CD4-positive, CD25-positive, alpha-beta regulatory T cell (primary cell): ENCODE measurements around the gene PARP8. TPM values are rescaled to one million over a fixed set of nuclear protein-coding genes. Genes with fewer than 3 reads are reported as not detected.
"Not testable (repeated sequence)": the region's sequence is repeated elsewhere in the genome, so short reads cannot be mapped to it uniquely, and the experiment has no call there.

Experiments
- ATAC-seq, 2 donors: fragments of 150-1000 bp; cut with Tn5 transposase; one replicate each; pipeline ENCODE4 v1.10.0; 2021; ENCODE audit warnings: low read depth in 2 of 2, moderate number of reproducible peaks in 2 of 2, moderate library complexity in 1 of 2
- DNase-seq, 3 donors: peaks; one replicate each; pipeline versions ENCODE4 v3.0.0 to v3.0.0-alpha.2; 2012 to 2022; ENCODE audit warnings: mixed read lengths in 1 of 3
- H3K27ac ChIP-seq: one replicate; pipeline ENCODE4 v1.7.0; 2013; ENCODE audit warnings: mild to moderate bottlenecking, low read length; ENCODE audit not compliant: insufficient read depth, poor library complexity, severe bottlenecking
- H3K27me3 ChIP-seq: one replicate; pipeline ENCODE4 v1.7.0; 2013; ENCODE audit warnings: low read length; ENCODE audit not compliant: control insufficient read depth, insufficient read depth
- H3K36me3 ChIP-seq: one replicate; pipeline ENCODE4 v1.7.0; 2013; ENCODE audit warnings: mild to moderate bottlenecking, low read length, moderate library complexity; ENCODE audit not compliant: control insufficient read depth, insufficient read depth
- H3K4me1 ChIP-seq: 2 replicates; pipeline ENCODE4 v1.7.0; 2013; ENCODE audit warnings: mild to moderate bottlenecking, low read length; ENCODE audit not compliant: insufficient read depth, control insufficient read depth, poor library complexity, severe bottlenecking
- H3K4me3 ChIP-seq: one replicate; pipeline ENCODE4 v1.7.0; 2013; ENCODE audit warnings: low read depth, mild to moderate bottlenecking, low read length, moderate library complexity
- H3K9me3 ChIP-seq, 2 experiments: 1 replicate in 1 of 2; 2 replicates in 1 of 2; pipeline ENCODE4 v1.7.0; 2013; ENCODE audit warnings: low read length in 2 of 2, mild to moderate bottlenecking in 1 of 2, moderate library complexity in 1 of 2; ENCODE audit not compliant: control insufficient read depth in 2 of 2
- H3K27ac Mint-ChIP-seq, 3 donors: one replicate each; pipeline ENCODE4 v1.8.0; 2020 to 2022; ENCODE audit warnings: mild to moderate bottlenecking in 3 of 3, mixed read lengths in 3 of 3, moderate library complexity in 2 of 3
- H3K27me3 Mint-ChIP-seq: one replicate; pipeline ENCODE4 v1.8.0; 2022; ENCODE audit warnings: mild to moderate bottlenecking, mixed read lengths
- H3K36me3 Mint-ChIP-seq: one replicate; pipeline ENCODE4 v1.8.0; 2020; ENCODE audit warnings: mixed read lengths
- H3K4me1 Mint-ChIP-seq, 4 donors: one replicate each; pipeline ENCODE4 v1.8.0; 2020 to 2022; ENCODE audit warnings: mixed read lengths in 4 of 4, mild to moderate bottlenecking in 1 of 4
- H3K4me3 Mint-ChIP-seq, 4 donors: one replicate each; pipeline ENCODE4 v1.8.0; 2020 to 2022; ENCODE audit warnings: mild to moderate bottlenecking in 4 of 4, mixed read lengths in 4 of 4, moderate library complexity in 3 of 4
- H3K9me3 Mint-ChIP-seq, 7 donors: one replicate each; pipeline ENCODE4 v1.8.0; 2020 to 2022; ENCODE audit warnings: mixed read lengths in 7 of 7, mild to moderate bottlenecking in 3 of 7, moderate library complexity in 2 of 7
- polyA plus RNA-seq, 4 donors: library from polyadenylated mRNA; unstranded; fragments of 300-500 nt; fragmentation: Illumina TruSeq; gene quantifications; one replicate each; pipeline ENCODE4 v1.2.3, GENCODE V29; 2021
- total RNA-seq: library from RNA; stranded (reverse); gene quantifications from one replicate; pipeline ENCODE4 v1.2.3, GENCODE V29; 2022

The PARP8 gene
- total and polyA plus RNA-seq, 5 donors from 2014 or later, result 45.0 to 217 (median 56.0) TPM

- no peak for ATAC-seq
- Histone ChIP-seq H3K4me1 (peaks cover 13% of the 10 kb centered on the region), H3K27ac (no peak overlapping the region), H3K36me3 (peaks cover under 1% of the 10 kb centered on the region), H3K4me3 (no peak overlapping the region), H3K27me3 (no peaks in the 10 kb centered on the region), H3K9me3 (no peaks in the 10 kb centered on the region)
- no peak for DNase-seq
- peaks cover 26 to 62% (median 50%) of the 10 kb centered on the region in 4 donors for H3K4me1 Mint-ChIP-seq
- no peak overlapping the region for H3K27ac Mint-ChIP-seq
- peaks cover 37% of the 10 kb centered on the region for H3K36me3 Mint-ChIP-seq
- no peaks in the 10 kb centered on the region for H3K27me3 Mint-ChIP-seq
- H3K9me3 Mint-ChIP-seq, result peaks cover 0 to 13% (median 0%) of the 10 kb centered on the region in 7 donors
- no peak overlapping the region for H3K4me3 Mint-ChIP-seq
Measured at GRCh38 chr5:50684721-50685120, 18.3 kb downstream of the PARP8 start.

DNA sequence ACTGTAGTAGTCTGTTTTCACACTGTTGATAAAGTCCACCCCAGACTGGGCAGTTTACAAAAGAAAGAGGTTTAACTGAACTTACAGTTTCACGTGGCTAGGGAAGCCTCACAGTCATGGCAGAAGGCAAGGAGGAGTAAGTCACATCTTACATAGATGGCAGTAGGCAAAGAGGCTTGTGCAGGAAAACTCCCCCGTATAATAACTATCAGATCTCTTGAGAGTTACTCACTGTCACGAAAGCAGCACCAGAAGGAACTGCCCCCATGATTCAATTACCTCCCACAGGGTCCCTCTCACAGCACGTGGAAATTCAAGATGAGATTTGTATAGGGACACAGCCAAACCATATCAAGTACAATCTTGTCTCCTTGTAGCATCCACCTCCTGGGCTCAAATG, 21.1 kb downstream of the PARP8 start:
- Mint-ChIP-seq H3K4me1 (peaks cover 4 to 42% (median 28%) of the 10 kb centered on the region in 4 donors), H3K27ac (peak overlapping the region in 2 of 3 donors; percentile 26 to 61), H3K36me3 (peaks cover 37% of the 10 kb centered on the region), H3K9me3 (peaks cover 0 to 13% (median 0%) of the 10 kb centered on the region in 7 donors), H3K4me3 (no peak overlapping the region), H3K27me3 (no peaks in the 10 kb centered on the region)
- H3K4me3 ChIP-seq, result no peak overlapping the region
- H3K27ac ChIP-seq, result no peak overlapping the region
- peaks cover 8% of the 10 kb centered on the region for H3K4me1 ChIP-seq
- DNase-seq (no peak), ATAC-seq (no peak)
- H3K36me3 ChIP-seq, result peaks cover 10% of the 10 kb centered on the region
- H3K9me3 ChIP-seq, result no peaks in the 10 kb centered on the region
- no peaks in the 10 kb centered on the region for H3K27me3 ChIP-seq

DNA sequence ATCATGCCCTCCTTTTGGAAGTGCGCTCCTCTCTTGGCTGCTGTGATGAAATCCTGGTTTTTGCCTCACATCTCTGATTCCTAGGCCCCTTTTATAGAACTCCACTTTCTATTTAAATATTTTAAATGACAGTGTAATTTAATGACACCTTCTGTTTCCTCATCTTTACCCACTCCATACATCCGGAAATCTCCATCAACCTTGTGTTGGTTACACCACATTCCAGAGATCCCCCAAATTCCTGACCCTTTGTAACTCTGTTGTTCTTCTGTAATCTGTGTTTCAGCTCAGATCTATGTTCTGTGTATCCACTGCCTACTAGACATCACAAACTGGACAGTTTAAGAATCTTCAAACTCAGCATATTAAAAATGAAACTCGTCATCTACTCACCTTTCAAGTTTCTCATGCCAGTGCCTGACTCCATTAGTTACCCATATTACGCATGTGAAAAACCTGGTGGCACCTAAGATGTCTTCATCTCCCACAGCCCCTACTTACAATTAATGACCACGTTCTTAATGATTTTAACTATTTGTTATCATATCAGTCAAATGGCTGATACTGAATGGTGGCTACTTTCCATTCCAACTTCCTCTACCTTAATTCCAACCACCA, 25.1 kb downstream of the PARP8 start:
- H3K27ac ChIP-seq, result no peak overlapping the region
- no peak overlapping the region for H3K4me3 Mint-ChIP-seq
- H3K27me3 Mint-ChIP-seq, result no peaks in the 10 kb centered on the region
- DNase-seq (no peak), ATAC-seq (no peak)
- H3K36me3 ChIP-seq, result peaks cover 10% of the 10 kb centered on the region
- no peaks in the 10 kb centered on the region for H3K27me3 ChIP-seq
- H3K9me3 Mint-ChIP-seq, result peaks cover 0 to 1% (median 0%) of the 10 kb centered on the region in 7 donors
- H3K36me3 Mint-ChIP-seq, result peaks cover 22% of the 10 kb centered on the region
- no peak overlapping the region for H3K27ac Mint-ChIP-seq
- peaks cover 7% of the 10 kb centered on the region for H3K4me1 ChIP-seq
- H3K4me1 Mint-ChIP-seq, result peaks cover 13 to 48% (median 29%) of the 10 kb centered on the region in 4 donors
- no peaks in the 10 kb centered on the region for H3K9me3 ChIP-seq
- H3K4me3 ChIP-seq, result no peak overlapping the region

DNA sequence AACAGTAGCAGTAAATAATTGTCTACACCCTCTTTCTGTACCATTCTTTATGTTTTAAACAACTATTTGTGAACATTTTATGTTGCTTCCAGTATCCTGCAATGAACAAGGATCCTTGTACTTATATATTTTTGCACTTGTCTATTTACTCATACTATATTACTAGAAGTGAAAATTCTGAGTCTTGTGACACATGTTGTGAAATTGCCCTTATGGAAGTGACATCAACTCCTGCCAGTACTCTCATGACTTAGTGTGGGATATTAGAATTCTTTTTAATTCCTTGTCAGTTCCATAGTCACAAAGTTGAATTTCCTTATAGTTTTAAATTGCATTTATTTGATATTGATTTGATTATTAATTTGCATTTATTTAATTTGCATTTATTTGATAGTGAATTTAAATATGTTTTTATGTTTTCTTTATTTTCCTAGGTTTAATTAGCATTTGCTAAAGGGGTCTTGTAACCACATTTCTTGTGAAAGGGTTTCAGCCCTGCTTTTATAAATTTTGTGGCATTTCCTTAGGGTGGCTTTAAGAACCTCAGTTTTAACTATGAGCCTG, 27.7 kb downstream of the PARP8 start:
- ATAC-seq (no peak), DNase-seq (no peak)
- Mint-ChIP-seq H3K27ac (peak overlapping the region in 1 of 3 donors; percentile 59), H3K9me3 (peaks cover 0 to 2% (median 0%) of the 10 kb centered on the region in 7 donors), H3K36me3 (peaks cover 17% of the 10 kb centered on the region), H3K27me3 (no peaks in the 10 kb centered on the region), H3K4me3 (no peak overlapping the region), H3K4me1 (peaks cover 24 to 44% (median 31%) of the 10 kb centered on the region in 4 donors)
- H3K36me3 ChIP-seq, result peaks cover 13% of the 10 kb centered on the region
- no peaks in the 10 kb centered on the region for H3K27me3 ChIP-seq
- H3K9me3 ChIP-seq, result no peaks in the 10 kb centered on the region
- H3K4me1 ChIP-seq, result peaks cover 7% of the 10 kb centered on the region
- H3K27ac ChIP-seq, result no peak overlapping the region
- no peak overlapping the region for H3K4me3 ChIP-seq

- DNase-seq, H3K9me3 ChIP-seq, H3K9me3 Mint-ChIP-seq, H3K4me3 Mint-ChIP-seq, H3K27me3 Mint-ChIP-seq, H3K4me3 ChIP-seq, H3K27ac ChIP-seq, H3K4me1 ChIP-seq, ATAC-seq, H3K27me3 ChIP-seq: not testable (repeated sequence)
- peak overlapping the region in 2 of 3 donors; percentile 34 to 59 for H3K27ac Mint-ChIP-seq
- H3K36me3 ChIP-seq, result peaks cover 13% of the 10 kb centered on the region
- peaks cover 16% of the 10 kb centered on the region for H3K36me3 Mint-ChIP-seq
- peaks cover 26 to 47% (median 35%) of the 10 kb centered on the region in 4 donors for H3K4me1 Mint-ChIP-seq
Measured at GRCh38 chr5:50694626-50695025, 28.2 kb downstream of the PARP8 start.

DNA sequence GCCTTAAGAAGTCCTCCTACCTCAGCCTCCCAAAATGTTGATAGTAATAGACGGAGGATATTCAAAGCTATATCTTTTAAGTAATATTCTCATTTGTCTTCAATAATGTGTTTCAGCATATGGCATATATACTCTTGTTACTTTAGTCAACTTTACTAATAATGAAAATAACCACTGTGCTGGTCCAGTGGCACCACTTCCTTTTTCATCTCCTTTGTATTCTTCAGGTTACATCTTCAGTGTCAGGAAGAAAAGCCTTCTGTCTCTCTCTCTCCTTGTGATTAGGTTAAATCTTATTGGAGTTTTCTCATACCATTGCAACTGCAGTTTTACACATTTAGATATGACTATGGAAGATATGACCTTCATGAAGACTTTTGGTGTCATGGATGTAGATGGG, 31.3 kb downstream of the PARP8 start:
- peaks cover 13% of the 10 kb centered on the region for H3K4me1 ChIP-seq

DNA sequence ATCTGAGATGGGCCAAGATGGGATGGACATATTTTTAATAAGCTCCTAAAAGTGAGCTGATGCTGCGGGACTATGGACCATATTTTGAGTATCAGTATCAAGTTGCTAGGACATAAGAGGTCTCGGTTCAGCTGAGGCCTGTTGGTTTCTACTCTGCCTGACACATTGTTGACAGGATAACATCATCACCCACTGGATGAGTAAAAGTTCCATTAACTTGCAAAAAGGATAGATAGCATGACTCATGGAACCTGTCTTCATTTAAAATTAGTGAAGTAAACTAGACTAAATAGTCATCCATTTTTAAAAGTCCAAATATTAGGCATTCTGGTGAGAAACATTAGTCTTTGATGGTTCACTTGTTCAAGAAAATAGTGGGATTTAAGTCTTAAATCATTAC, 33.3 kb downstream of the PARP8 start:
- peaks cover 15% of the 10 kb centered on the region for H3K4me1 ChIP-seq
- ATAC-seq, result no peak
- no peak overlapping the region for H3K4me3 Mint-ChIP-seq

More for the DNA sequence above, 31.3 kb downstream of the PARP8 start:
- H3K27ac Mint-ChIP-seq, result no peak overlapping the region
- peaks cover 3% of the 10 kb centered on the region for H3K36me3 ChIP-seq
- H3K27me3 ChIP-seq, result no peaks in the 10 kb centered on the region
- H3K4me1 Mint-ChIP-seq, result peaks cover 48 to 68% (median 54%) of the 10 kb centered on the region in 4 donors
- no peak overlapping the region for H3K4me3 ChIP-seq
- ATAC-seq, result no peak
- peaks cover 0 to 3% (median 0%) of the 10 kb centered on the region in 7 donors for H3K9me3 Mint-ChIP-seq
- DNase-seq, result no peak
- H3K9me3 ChIP-seq, result no peaks in the 10 kb centered on the region
- no peak overlapping the region for H3K4me3 Mint-ChIP-seq
- peaks cover 14% of the 10 kb centered on the region for H3K36me3 Mint-ChIP-seq
- no peaks in the 10 kb centered on the region for H3K27me3 Mint-ChIP-seq
- no peak overlapping the region for H3K27ac ChIP-seq

More for the DNA sequence above, 33.3 kb downstream of the PARP8 start:
- H3K4me3 ChIP-seq, result no peak overlapping the region
- no peak overlapping the region for H3K27ac ChIP-seq
- DNase-seq, result no peak
- peaks cover 3% of the 10 kb centered on the region for H3K36me3 ChIP-seq
- H3K9me3 ChIP-seq, result no peaks in the 10 kb centered on the region
- Mint-ChIP-seq H3K4me1 (peaks cover 49 to 75% (median 65%) of the 10 kb centered on the region in 4 donors), H3K9me3 (peaks cover 0 to 4% (median 0%) of the 10 kb centered on the region in 7 donors), H3K27ac (peak overlapping the region; percentile 28 to 80 (median 52)), H3K27me3 (no peaks in the 10 kb centered on the region), H3K36me3 (peaks cover 17% of the 10 kb centered on the region)
- H3K27me3 ChIP-seq, result no peaks in the 10 kb centered on the region
